NCI-H1436 (cell line): ENCODE data around the gene TMEM204.

Source experiments
- DNase-seq: peaks from one replicate; lab custom pipeline; 2025; lab: John Stamatoyannopoulos, UW

The TMEM204 gene

DNA sequence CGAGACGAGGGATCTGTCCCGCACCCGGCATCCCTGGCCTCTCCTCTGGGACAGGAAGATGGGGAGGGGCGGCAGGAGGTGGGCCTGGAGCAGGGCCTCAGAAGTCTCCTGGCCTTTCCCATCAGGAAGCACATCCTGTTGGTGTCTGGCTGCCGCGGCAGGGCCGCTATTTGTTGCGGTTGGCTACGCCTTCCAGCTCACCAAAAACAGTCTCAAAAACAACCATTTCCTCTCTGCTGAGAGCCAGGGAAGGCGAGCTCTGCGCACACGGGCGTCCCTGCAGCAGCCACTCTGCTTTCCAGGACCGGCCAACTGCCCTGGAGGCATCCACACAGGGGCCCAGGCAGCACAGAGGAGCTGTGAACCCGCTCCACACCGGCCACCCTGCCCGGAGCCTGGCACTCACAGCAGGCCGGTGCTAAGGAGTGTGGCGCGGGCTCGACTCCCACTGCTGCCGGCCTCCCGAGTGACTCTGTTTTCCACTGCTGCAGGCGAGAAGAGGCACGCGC lies at the start of gene TMEM204:
TMEM204 (plus strand) TSS at position 224 of the 509 bp plus-strand sequence. CDS start 610 bp downstream, outside the sequence.
- DNase-seq = no peak

DNA sequence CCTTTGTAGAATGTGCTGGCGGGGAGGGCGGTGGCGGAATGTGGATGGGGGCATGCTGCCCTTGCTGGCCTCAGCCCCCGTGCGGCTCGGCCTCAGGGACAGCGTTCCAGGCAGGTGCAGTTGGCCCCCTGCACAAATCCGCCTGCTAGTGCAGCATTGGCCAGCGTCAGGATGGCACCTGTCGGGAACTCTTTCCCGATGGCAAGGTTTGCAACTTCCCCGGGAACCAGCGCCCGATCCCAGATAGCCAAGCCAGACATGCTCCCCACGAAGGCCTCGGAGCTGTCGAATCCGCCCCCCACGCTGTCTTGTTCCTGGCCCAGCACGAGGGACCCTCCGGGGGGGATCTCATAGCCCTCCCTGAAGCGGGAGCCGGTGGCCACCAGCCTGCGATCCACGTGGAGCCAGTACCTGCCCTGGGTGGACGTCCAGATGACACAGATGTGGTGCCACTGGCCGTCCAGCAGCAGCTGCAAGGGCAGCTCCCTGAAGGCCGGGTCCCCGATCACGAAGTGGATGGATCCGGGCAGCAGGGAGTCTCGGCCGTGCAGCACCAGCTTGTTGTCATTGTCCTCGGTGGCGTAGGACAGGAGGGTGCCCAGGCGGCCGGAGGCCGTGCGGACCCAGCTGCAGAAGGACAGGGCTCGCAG lies 47.5 kb upstream of the TMEM204 start:
- DNase-seq = no peak

DNA sequence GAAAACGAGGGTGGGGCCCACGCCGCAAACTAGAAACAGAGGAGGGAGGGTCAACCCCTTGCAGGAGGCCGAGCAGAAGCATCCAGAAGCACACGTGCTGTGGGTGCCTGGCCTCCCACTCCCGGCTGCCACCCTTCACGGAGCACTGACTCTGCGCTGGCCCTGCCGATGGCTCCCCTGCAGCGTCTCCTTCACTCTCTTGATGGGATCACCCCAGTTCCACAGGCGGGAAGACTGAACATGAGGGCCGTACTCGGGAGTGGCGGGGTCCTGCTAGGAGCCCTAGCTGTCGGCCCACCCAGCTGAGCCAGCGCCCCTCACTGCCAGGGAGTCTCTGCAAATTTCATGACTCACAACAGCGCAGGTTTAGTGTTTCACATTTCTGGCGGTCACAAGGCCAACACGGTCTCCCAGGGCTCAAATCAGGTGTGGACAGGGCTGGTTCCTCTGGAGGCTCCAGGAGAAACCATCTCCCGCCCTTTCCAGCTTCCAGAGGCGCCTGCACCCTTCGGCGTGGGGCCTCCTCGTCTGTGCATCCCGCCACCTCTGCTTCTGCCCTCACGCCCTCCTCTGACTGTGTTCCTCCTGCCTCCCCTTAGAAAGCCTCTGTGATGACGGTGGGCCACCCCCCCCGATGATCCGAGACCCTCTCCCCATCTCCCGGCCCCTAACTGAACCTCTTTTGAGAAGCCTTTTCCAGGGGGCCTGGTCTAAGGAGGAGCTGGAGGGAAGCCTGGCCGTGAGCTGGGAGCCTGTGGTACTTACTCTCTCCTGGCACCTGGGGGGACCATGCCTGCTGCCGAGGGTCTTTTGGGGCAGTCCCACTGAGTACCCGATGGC lies 46.7 kb upstream of the TMEM204 start:
- no peak for DNase-seq

DNA sequence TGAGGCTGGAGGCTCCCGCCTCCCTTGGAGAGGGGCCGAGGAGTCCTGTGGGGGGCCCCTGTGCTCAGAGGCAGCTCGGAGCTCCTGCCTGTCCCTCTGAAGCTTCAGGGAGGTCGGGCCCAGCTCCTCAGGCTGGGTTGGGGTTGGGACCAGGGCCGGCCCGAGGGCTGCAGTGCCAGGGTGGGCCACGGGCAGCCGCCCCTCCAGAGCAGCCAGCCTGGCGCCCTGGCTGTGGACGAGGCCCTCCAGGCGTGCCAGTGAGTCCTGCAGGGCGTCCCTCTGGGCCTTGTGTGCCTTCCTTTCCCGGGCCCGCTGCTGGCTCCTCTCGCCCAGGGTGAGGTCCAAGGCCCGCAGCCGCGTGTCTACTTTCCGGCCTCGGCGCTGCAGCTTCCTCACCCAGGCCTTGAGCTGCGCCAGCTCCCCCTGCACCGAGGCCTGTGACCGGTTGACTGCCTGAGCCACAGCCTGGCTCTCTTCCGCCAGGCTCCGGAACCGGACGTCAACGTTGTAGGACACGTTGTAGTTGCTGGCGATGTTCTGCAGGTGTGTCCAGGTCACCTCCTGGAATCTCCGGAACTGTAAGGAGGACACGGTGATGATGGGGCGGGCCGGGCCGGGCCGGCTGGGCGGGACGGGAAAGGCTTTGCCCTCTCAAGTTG lies 45.9 kb upstream of the TMEM204 start:
- DNase-seq = no peak

DNA sequence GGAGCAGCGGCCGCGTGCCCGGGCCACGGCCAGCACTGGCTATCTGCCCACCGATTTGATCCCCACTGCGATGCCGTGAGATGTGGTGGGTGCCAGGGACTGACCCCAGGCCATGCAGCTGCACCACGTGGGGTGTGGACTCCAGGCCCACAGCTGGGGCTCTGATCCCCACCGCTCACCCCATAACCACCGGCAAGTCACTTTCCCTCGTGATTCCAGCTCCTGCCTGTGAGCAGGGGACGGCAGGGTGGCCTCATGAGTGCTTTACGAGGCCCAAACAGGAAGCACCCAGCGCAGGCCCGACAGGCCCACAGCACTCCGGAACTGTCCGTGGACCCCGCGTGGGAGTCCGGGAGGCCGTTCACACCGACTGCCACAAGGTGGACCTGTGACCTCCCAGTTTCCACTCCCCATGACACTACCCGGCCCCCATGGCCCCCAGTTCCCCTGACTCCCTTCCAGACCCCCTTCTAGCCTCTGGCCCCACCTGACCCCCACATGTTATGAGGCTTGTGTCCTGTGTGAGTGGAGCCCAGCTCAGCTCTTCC lies 45.3 kb upstream of the TMEM204 start:
- DNase-seq = no peak

DNA sequence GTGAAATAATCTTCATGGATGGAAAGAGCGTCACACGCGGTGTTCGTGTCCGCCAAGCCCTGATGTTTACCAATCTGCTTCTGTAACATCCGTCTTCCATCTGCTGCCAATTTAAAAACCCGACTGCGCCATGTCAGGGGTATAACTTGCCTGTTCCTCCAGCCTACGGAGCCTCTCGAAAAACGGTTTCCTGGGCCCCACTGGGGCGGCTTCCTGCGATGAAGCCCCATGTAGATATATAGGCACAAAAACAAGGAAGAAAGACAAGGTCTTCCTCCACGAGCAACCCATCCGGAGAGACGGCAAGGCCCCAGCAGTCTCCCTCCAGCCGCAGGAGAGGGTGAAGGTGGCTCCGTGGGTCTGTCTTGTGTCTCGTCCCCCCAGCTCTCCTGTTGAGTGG lies 44.8 kb upstream of the TMEM204 start, which contains the start of gene PTX4:
PTX4 (minus strand) TSS at position 326 of the 400 bp plus-strand sequence; CDS start at position 291, 35 bp downstream.
- no peak for DNase-seq

DNA sequence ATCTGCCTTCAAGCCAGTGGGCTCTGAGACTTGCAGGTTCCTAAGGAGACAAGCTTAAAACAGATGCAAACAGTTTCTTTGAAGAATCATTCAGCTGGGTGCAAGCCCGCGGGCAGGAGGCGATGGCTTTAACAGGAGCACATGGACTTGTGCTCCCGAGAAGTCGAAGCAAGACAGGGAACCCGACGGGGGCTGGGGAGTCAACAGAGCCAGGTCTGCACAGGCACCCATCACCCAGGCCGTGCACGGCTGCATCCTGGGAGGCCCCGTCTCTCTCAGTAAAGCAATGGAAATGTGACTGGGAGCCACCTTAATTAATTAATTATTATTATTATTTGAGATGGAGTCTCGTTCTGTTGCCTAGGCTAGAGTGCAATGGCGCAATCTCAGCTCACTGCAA lies 44.4 kb upstream of the TMEM204 start:
- DNase-seq = no peak

DNA sequence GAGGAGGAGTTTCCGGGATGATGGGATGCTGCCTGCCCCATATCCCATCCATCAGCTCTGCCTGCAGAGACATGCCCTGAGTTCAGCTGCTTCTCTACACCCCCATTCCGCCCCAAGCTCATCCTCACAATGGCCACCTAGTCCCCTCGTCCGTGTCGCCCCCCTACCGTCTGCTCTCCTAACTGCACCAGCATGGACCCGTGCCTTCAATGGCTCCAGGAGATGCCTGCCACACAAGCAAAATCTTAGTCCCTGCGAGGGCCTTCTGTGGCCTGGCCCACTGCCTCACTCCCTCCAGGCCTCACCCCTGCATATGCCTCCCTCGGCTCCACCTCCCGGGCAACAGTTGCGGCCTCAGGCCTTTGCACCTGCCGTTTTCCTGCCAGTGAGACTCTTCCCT lies 42.1 kb upstream of the TMEM204 start:
- DNase-seq = no peak

DNA sequence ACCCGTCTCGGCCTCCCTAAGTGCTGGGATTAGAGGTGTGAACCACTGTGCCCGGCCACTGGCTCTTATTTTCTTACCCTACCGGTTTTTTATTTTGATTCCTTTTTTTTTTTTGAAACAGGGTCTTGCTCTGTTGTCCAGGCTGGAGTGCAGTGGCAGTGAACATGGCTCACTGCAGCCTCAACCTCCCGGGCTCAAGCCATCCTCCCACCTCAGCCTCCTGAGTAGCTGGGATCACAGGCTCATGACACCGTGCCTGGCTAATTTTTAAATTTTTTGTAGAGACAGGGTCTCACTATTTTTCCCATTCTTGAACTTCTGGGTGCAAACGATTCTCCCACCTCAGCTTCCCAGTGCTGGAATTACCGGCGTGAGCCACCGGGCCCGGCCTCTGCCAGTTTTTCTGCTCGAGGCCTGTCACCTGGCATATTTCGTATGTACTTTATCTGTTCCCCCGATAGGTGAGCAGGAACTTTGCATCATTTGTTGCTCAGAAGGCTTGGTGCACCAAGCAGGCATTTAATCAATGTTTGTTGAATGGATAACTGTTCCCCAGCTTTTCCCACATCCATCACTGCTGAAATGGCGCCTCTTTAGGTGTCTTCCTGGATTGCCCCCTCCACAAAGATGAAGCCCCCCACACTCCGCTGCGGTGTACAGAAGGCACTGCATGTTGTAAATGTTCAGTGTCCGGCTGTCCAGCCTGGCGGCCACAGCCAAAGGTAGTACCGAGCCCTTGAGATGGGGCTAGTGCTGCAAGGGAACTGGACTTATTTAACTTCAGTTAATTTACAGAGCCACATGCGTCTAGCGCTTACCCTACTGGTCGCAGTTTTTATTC lies 41.2 kb upstream of the TMEM204 start:
- no peak for DNase-seq

DNA sequence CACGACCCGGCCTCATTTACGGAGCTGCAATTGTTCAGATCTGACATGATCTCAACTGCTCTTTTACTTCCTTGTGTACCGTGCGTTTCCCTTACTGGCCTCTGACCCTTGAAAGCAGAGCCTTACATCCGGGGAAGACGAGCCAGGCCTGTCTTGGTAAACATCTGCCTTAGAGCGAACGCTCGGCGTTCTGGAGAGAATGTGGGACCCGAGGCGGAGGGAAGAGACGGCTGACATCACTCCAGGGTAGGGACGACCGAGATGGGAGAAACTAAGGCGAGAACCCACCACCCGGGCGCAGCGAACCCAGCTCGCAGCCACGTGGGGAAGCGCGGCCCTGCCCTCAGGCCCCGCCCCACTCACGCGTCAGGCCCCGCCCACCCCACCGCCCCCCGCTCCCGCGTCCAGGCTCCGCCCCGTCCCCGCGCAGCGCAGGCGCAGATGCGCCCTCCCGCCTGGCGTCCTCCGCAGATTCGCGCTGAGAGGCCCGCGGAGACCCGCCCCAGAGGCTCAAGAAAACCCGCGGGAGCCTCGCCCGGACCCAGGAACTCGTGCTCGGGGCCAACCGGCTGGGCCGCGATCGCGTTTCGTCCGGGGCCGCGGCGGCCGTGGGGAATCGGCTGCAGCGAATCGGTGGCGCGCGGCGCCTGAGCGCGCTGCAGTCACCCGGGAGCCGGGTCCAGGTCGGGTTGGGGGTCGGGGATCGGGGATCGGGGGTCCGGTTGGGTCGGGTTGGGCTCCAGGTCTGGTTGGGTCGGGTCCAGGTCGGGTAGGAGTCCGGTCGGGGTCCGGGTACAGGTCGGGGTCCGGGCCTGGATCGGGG lies 40.3 kb upstream of the TMEM204 start, which contains the start of gene TELO2:
TELO2 (plus strand) TSS at position 438 of the 823 bp plus-strand sequence. CDS start 922 bp downstream, outside the sequence.
- DNase-seq = peak; percentile 70

DNA sequence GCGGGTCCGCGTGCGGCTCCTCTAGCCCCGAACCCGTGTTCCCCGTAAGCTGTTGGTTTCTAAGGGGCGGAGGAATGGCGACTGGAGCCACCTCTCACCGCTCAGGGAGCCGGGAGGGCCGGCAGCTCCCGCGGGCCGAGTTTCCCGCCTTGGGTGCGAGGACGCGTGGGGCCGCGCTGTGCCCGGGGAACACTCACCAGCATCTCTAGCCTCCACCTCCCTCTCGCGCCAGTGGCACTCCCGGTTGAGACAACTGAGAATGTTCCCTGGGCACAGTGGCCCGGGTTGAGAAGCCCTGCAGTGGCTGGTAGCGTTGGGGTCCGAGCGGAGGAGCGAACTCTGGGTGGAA lies 39.7 kb upstream of the TMEM204 start:
- DNase-seq = no peak

DNA sequence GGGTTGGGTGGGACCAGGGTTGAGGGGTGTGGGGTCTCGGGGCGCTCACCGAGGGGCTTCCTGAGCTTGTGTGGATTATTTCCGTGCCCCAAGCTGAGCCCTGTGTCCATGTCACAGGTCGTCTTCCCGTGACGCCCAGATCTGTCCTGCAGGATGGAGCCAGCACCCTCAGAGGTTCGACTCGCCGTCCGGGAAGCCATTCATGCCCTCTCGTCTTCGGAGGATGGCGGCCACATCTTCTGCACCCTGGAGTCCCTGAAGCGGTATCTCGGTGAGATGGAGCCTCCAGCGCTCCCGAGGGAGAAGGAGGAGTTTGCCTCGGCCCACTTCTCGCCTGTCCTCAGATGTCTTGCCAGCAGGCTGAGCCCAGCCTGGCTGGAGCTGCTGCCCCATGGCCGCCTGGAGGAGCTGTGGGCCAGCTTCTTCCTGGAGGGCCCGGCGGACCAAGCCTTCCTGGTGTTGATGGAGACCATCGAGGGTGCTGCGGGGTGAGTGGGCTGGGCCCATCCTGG lies 39.3 kb upstream of the TMEM204 start:
- no peak for DNase-seq

DNA sequence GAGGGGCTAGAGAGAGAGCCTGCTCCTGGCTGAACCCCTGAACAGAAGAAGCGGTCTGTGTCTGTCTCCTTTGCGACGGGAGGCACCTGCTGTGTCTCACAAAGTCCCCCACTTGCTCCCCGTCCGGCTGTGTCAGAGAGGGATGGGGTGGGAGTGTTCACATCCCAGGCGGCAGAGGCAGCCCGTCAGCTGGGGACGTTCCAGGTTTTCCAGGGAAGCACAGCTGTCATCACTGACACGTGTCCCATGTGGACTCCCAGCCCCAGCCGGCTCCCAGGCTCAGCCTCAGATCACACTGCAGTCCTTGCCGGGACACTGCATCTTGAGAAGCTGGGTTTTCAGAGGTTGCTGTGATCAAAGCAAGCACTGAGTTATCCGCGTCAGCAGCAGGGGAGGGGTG lies 38.8 kb upstream of the TMEM204 start:
- DNase-seq = no peak

DNA sequence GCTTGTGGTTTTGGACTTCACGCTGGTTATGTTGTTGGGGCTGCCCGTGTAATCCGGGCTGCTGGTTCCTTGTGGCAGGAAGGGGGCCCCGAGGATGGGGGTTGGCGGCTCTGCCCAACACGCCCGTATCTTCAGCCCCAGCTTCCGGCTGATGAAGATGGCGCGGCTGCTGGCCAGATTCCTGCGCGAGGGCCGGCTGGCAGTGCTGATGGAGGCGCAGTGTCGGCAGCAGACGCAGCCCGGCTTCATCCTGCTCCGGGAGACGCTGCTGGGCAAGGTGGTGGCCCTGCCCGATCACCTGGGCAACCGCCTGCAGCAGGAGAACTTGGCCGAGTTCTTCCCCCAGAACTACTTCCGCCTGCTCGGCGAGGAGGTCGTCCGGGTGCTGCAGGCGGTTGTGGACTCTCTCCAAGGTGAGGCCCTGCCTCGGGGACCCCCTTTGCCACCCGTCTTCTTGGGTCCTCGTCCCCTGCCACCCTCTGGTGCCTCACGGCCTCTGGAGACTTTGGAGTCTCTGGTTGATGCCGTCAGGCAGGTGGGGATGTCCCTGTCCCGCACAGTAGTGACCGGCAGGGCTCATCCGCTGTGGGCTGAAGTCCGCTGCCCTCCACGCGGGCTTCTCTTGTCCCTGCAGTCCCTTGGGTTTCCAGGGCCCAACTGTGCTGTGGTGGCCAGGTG lies 38.1 kb upstream of the TMEM204 start:
- DNase-seq = no peak

DNA sequence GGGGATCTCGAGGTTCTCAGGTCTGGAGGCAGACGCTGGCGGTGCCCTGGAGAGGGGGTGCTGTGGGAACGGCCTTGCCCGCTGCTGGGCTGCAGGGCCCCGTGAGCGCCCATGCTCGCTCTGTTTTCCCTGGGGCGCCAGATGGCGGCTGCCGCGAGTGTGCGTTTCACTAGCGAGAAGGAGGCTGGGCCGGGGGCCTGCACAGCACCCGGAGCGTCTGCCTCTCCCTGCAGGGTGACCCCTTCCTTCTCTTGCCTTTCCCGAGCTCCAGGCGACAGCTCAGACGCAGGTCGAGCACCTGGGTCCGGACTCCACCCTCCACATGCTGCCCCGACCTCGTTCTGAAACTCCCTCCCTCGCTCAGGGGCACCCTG lies 37.6 kb upstream of the TMEM204 start:
- no peak for DNase-seq

DNA sequence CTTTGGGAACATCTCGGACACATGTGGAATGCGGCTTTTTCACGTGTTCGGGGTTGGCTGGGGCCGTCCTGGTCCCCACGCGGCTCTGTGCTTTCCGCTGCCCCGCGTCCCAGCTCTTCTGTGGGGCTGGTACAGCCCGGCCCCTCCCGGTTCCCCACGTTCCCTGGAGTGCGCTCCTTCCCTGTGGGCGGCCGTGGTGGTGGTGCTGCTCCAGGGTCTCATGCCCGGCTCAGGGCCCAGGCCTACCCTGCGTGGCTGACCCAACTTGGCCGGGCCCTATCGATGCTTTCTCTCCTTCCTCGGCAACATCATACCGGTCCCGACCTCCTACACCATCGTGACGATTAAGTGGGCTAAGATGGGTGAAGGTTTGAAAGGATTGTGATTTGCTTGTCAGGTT lies 37.0 kb upstream of the TMEM204 start:
- no peak for DNase-seq

DNA sequence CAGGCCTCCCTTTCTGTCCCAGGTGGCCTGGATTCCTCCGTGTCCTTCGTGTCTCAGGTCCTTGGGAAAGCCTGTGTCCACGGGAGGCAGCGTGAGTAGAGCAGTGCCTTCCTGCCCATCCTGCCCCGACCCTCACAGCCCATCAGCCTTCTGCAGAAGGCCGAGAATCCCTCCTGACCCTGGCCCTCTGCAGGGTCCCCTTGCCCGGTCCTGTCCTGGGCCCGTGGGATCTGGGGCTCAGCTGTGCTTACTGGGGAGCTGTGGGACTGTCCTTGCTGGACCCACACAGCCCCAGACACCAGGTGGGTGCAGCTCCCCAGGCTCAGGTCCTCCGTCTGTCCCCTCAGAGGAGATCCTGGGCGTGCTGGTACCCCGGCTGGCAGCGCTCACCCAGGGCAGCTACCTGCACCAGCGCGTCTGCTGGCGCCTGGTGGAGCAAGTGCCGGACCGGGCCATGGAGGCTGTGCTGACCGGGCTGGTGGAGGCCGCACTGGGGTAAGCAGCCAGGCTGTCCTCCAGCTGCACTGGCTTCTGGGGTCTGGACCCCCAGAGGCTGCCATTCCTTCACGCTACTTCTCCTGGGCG lies 36.4 kb upstream of the TMEM204 start:
- DNase-seq = no peak

DNA sequence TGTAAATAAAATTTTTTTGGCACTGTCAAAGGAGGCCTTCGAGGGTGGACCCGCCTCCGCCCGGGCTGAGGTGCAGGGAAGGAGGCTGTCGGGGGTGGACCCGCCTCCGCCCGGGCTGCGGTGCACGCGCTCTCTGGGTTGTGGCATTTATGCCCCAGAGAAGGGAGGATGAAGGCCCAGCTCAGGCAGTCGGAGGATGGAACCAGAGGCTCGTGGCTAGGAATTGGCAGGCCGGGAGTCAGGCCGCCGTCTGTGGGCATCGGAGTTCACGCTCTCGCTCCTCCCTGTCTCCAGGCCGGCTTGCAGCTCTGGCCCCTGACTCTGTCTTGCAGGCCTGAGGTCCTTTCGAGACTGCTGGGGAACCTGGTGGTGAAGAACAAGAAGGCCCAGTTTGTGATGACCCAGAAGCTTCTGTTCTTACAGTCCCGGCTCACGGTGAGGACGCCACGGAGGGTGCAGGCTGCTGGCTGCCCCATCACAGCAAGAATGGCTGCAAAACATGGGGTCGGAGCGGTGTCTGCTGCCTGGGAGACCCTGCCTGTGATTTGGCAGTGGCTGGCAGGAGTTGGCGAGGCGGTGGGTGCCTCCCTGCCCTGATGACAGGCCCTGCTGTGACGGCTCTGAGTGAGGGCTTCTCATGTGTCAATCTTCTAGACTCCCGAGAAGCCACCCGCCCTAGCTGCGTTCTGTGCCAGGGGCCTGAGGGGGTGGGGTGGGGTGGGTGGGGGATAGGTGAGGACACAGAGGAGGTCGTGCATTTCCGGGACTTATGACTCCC lies 34.4 kb upstream of the TMEM204 start:
- no peak for DNase-seq
